Activated CD8-positive, alpha-beta memory T cell treated with anti-CD3 and anti-CD28 coated beads for 4 hours (primary cell): Measurements from ENCODE around the gene RNF31.
"Not testable (repeated sequence)": the region's sequence is repeated elsewhere in the genome, so short reads cannot be mapped to it uniquely, and the experiment has no call there.

ENCODE experiments used
- DNase-seq, 2 donors: peaks; one replicate each; pipeline ENCODE4 v3.0.0-alpha.2; 2020; ENCODE audit warnings: low read depth in 2 of 2

RNF31 gene

DNA sequence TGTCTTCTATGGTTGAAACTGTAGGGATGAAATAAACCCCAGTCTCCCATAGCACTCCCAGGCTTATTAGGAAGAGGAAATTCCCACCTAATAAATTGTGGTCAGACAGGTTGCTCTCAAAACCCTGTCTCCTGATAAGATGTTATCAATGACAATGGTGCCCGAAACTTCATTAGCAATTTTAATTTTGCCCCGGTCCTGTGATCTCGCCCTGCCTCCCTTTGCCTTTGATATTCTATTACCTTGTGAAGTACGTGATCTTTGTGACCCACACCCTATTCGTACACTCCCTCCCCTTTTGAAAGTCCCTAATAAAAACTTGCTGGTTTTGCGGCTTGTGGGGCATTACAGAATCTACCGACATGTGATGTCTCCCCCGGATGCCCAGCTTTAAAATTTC is 55.2 kb downstream of the RNF31 start:
- not testable (repeated sequence) for DNase-seq

GRCh38 chr14:24203249-24203886 is 56.1 kb downstream of the RNF31 start:
- DNase-seq = not testable (repeated sequence)

DNA sequence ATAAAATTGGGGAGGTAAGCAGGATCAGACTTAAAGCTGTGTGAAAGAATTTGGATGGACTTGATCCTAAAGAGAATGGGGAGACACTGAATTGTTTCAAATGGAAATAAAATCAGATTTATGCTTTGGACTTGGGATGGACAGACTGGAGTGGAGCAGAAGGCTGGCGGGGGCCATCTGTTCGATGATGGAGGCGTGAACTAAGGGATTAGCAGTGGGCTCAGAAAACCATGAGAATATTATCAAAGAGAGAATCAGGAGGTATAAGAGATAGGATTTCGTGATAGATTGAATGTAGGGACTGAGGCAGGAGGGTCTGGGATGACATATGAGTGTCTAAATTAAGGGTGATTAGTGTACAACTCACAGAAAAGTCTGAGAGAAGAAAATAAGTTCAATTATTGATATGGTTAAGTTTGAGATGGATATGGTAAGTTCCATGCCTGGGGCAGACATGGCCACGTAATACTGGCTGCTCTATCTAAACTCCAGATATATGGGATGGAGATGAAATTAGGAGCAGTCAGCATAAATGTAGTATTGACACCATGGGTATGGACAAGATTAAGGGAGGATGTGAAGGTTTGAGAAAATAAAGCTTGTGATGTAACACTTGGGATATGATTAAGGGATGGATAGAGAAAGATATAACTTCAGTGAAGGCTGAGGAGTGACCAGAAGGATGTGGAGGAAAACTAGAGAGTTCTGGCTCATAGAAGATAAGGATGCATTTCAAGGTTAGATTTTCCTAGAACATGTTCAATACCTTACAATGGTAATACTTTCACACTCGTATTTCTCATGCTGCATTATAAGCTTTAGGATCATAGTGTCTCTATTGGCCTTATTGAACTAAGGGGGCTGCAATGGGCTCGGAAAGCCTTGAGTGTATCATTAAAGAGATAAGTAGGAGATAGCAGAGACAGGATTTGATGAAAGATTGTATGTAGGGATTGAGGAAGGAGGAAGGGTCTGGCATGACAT is 57.2 kb downstream of the RNF31 start:
- DNase-seq = no peak

DNA sequence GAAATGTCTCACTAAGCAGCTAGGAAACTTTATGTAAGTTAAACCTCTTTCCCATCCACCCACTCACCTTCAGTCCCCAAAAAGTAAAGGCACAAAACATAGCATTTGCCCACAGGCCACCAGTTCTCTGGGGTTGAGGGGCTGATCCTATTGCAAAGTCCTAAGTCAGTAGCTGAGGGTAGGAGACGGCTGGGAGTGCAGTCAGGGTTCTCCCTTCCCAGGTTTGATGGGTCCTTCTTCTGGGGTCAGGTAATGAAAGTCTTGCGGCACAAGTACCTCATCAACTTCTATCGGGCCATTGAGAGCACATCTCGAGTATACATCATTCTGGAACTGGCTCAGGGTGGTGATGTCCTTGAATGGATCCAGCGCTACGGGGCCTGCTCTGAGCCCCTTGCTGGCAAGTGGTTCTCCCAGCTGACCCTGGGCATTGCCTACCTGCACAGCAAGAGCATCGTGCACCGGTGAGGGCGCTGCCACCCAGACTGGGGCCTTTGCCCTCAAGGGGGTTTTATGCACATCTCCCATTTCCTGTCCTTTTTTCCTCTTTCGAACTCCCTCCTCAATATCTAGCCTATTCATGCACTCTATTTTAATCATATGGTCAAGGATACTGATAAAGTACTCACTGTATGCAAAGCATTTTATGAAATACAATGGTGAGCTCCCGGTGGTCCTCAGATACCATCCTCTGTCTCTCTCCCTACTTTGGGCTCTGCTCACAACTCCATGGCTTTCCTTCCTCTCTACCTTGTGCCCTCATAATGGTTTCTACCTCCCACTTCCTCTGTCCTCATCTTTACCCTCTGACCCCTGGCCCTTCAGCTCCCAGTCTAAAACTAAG is 59.2 kb downstream of the RNF31 start:
- no peak for DNase-seq

- DNase-seq = no peak
Observed at GRCh38 chr14:24207104-24207551, 59.8 kb downstream of the RNF31 start.

DNA sequence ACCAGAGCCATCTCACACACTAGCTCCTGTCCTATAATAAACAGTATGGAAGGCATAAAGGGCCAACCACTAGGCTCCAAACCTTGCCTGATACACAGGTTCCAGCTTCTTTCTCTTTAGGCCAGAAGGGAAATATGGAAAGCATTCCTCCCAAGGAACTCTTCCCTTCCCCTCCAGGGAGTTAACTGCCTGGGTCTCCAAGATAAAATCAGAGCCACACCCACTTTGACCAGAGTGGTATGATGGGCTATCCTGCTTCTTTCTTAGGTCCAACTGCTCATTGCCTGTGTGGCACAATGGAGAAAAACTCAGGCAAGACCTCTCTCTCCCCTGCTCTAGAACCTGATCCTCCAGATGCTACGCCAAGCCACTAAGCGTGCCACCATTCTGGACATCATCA is 60.3 kb downstream of the RNF31 start:
- DNase-seq = no peak
